GM19328 (cell line): ENCODE results near the gene PRMT7.

Source experiments
- ATAC-seq: cut with Tn5 transposase; IDR thresholded peaks from one replicate; pipeline ENCODE4 v1.9.1; 2021; ENCODE audit warnings: mild to moderate bottlenecking, moderate library complexity; ENCODE audit not compliant: unreplicated experiment

PRMT7 gene

GRCh38 chr16:68310774-68311511, at the start of gene PRMT7, which contains the start of gene SLC7A6OS:
TSS of gene PRMT7 (plus strand) at chr16:68311019. CDS start at chr16:68315980, 4,961 bp downstream.
TSS of gene SLC7A6OS (minus strand) at chr16:68310946. CDS start at chr16:68310926, 20 bp downstream.
- ATAC-seq, result peak; percentile 90

- peak; percentile 6 for ATAC-seq
These were observed 47.2 kb upstream of the PRMT7 start for GRCh38 chr16:68263559-68264127.

GRCh38 chr16:68264128-68265077, 46.4 kb upstream of the PRMT7 start, which contains the start of gene SLC7A6:
TSS of gene SLC7A6 (plus strand) at chr16:68264526. CDS start at chr16:68274727, 10,201 bp downstream.
- ATAC-seq, result peak; percentile 52

DNA sequence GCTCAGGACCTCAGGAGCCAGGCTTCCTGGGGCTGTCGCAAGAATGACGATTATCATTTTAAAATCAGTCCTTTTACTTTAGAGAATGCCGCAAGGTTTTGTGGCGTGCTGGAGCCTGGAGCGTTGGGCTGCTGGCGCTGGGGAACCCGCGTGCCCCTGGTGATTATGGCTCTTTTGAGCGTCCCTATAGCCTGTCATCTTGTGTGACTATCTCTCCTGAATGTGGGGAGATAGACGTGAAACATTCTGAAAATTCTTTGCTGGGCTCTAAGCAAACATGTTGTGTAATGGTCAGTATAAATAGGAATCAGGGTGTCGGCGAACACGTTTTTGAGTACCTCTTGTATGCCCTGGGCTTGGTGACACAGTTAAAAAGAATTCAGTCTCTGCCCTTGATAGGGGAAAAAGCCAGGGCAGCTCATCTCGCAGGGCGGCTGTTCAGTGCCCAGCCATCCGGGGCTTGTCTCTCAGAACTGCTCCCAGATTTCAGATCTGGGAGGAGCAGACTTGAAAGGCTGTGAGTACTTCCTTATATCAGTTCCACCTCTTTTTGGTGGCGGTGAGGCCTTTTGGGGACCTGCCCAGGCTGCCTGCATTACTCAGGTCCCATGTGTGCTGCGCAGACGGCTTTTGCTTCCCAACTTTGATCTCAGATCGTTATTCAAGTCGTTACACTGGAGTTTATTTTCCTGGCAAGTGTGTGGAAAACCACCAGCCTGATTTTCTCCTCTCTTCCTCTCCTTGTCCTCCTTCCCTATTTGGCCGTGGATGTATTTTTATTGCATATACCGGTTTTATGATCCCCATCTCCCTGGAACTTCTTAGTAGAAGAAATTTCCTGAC, 45.5 kb upstream of the PRMT7 start:
- ATAC-seq, result no peak

DNA sequence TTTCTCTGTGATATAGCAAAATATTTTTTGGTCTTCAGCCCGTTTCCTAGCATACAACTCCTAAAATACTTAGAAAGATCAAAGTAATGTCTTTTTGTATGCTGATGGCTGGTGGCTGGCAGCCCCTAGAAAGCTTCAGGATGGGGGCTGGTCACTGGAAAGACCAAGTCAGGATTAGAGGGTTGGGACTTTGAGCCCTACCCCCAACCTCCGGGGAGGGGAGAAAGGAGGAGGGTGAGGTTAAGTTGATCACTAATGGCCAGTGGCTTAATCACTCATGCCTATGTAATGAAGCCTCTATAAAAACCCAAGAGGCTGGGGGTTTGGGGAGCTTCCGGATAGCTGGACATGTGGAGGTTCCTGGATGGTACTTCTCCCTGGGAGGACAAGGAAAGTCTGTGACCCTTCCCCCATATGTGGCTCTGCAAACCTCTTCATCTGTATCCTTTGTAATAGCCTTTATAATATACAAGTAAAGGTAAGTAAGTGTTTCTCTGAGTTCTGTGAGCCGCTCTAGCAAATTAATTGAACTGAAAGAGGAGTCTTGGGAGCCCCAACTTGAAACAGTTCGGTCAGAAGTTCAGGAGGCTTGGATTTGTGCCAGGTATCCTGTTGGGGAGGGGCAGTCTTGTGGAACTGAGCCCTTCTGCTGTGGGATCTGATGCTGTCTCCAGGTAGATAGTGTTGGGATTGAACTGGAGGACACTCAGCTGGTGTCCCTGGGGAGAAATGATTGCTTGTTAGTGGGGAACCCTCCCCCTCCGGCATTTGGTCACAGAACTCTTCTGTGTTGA, 43.0 kb upstream of the PRMT7 start:
- ATAC-seq, result no peak

DNA sequence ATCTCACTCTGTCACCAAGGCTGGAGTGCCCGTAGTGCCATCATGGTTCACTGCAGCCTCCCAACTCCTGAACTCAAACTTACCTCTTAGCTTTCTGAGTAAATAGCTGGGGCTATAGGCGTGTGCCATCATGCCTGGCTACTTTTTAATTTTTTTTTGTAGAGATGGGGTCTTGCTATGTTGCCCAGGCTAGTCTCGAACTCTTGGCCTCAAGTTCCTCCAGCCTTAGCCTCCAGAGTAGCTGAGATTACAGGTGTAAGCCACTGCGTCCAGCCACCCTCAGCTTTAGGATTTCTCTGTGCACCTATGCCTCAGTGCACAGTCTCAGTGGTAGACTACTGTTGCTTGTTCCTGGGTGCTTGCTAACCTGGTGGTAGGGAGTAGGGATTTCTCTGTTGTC, 41.0 kb upstream of the PRMT7 start:
- ATAC-seq, result no peak

GRCh38 chr16:68270353-68270752, 40.5 kb upstream of the PRMT7 start:
- no peak for ATAC-seq

- ATAC-seq, result no peak
These were observed 38.2 kb upstream of the PRMT7 start for GRCh38 chr16:68272507-68273209.

DNA sequence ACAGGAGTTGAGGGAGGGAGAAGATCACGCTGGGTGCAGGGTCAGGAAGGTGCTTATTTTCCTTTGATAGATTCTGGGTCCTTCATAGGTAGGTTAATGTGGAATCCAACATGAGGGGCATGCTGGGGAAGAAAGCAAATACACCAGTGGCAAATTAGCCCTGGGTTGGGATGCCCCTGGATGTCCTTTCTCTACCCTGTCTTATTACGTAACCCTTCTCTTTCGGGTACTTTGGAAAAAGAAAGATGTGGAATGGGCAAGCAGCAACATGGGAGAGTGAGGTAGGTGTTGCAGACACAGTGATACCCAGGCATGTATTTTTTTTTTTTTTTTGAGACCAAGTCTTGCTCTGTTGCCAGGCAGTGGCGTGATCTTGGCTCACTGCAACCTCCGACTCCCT, 37.4 kb upstream of the PRMT7 start:
- no peak for ATAC-seq

DNA sequence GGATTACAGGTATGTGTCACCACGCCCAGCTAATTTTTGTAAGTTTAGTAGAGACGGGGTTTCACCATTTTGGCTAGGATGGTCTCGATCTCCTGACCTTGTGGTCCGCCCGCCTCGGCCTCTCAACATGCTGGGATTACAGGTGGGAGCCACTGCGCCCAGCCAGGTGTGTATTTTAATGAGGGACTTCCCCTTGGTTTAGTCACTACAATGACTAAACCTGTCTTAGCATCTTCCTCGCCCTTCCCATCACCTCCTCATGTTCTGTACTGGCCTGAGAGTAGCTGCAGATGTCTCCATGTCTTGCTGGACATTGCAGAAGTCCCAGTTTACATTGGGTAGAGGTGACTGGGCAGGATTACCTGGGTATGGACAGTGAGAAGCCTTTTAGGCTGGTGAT, 36.9 kb upstream of the PRMT7 start:
- no peak for ATAC-seq

GRCh38 chr16:68274441-68274840, 36.4 kb upstream of the PRMT7 start:
- ATAC-seq, result no peak

DNA sequence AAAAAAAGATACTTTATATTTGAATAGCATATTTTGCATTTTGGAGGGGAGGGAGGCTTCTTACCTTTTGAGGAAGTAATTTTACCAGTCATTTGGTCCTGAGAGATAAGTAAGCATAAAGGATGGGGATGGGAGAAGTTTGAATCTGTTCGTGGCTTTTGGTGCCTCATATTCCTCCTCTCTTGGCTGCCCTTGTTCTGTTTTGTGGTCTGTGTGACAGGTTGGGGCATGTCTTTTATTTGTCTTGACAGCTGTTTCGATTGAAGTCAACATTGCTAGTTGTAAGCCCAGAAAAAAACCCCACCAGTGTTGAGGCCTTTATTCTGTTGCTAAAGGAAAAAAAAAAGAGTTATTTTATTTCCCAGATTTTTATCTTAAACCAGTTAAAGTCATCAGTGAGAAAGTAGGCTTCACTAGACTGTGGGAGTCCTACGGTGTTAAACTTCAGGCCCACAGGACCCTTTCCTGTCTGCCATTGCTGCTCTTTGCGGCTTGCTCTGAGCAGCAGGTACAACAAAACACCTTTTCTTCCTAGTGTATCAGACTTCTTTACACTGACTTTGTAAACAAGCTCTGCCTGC, 35.1 kb upstream of the PRMT7 start:
- ATAC-seq, result no peak

DNA sequence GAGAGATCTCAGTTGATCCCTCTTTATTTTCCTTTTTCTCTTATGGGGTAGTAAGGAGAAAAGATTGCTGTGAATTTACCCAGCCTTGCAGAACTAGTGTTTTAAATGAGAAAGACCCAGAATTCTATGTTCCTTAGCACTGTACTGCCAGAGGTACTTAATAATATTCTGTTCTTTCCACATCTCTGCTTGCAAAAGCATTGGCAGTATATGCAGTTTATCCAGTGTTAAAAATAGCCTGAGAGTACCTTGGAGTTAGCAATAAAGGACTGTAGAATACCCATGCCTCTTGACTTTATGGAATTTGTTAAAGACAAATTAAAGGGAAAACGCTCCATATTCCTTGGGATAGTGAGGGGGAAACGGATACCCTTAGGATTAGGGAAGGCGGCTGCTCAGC, 34.6 kb upstream of the PRMT7 start:
- ATAC-seq, result no peak

- ATAC-seq, result no peak
These were observed 30.9 kb upstream of the PRMT7 start for GRCh38 chr16:68279726-68280558.

GRCh38 chr16:68281368-68282063, 29.3 kb upstream of the PRMT7 start:
- no peak for ATAC-seq

DNA sequence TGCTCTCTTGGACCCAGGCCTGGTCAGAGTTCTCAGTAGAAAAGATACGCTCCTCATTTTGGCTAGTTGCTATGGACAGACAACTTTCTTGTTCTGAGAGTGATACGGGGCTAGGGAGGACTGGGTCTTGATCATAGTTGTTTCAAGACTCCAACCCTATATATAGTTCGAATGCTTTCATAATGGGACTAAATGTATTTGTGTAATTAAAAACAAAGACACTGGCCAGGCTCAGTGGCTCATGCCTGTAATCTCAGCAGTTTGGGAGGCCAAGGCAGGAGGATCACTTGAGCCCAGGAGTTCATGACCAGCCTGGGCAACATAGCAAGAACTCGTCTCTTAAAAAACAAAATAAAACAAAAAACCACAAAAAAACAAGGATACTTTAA, 28.8 kb upstream of the PRMT7 start:
- no peak for ATAC-seq

GRCh38 chr16:68283346-68283745, 27.5 kb upstream of the PRMT7 start:
- ATAC-seq, result no peak
